CD1c-positive myeloid dendritic cell (primary cell): ENCODE results near the gene PSMB10.

Experiments used
- DNase-seq: peaks from one replicate; pipeline ENCODE4 v3.0.0-alpha.2; 2016; ENCODE audit errors: extremely low spot score

Gene PSMB10

GRCh38 chr16:67892899-67893742 is 43.5 kb downstream of the PSMB10 start, which contains the start of gene PSKH1:
PSKH1 (plus strand) TSS chr16:67893254; CDS start chr16:67908750, 15,496 bp downstream.
- peak; percentile 98 for DNase-seq

GRCh38 chr16:67892375-67892774 is 44.3 kb downstream of the PSMB10 start:
- DNase-seq: no peak

- no peak for DNase-seq
Measured at GRCh38 chr16:67888331-67888730, 48.3 kb downstream of the PSMB10 start.

GRCh38 chr16:67886387-67886786 is 50.3 kb downstream of the PSMB10 start:
- no peak for DNase-seq

- DNase-seq: no peak
Measured at GRCh38 chr16:67885976-67886375, 50.7 kb downstream of the PSMB10 start.

GRCh38 chr16:67885545-67885944 is 51.1 kb downstream of the PSMB10 start:
- DNase-seq: no peak

GRCh38 chr16:67884684-67885083 is 52.0 kb downstream of the PSMB10 start, which contains the start of gene NRN1L:
NRN1L (plus strand) TSS chr16:67884885; CDS start chr16:67884904, 19 bp downstream.
- no peak for DNase-seq
